Hepatocyte (in vitro differentiated cells): ENCODE data around the gene CALML6.

Experiments used
- CTCF ChIP-seq: fragments of 200-600 bp; sonication (generic); IDR thresholded peaks from 2 replicates; pipeline ENCODE4 v1.5.1; 2016; ENCODE audit warnings: antibody characterized with exemption, mild to moderate bottlenecking; ENCODE audit not compliant: poor library complexity
- EZH2 ChIP-seq: fragments of 200-600 bp; sonication (generic); IDR thresholded peaks from 2 replicates; pipeline ENCODE4 v1.6.1; 2016; ENCODE audit warnings: antibody characterized with exemption, mild to moderate bottlenecking, borderline replicate concordance
- EZH2phosphoT487 ChIP-seq: fragments of 200-600 bp; sonication (generic); IDR thresholded peaks from one replicate; pipeline ENCODE4 v1.6.1; 2018; ENCODE audit warnings: antibody characterized with exemption, mild to moderate bottlenecking, low read depth, moderate library complexity; ENCODE audit not compliant: unreplicated experiment, severe bottlenecking

GRCh38 chr1:1962752-1963151 lies 47.7 kb downstream of the CALML6 start:
- TF ChIP-seq CTCF: no peak
- TF ChIP-seq EZH2: no peak
- TF ChIP-seq EZH2phosphoT487: no peak
